Activated CD4-positive, alpha-beta memory T cell treated with anti-CD3 and anti-CD28 coated beads, Interleukin-2, amount 10 ng/mL, durations not matched to agents 7 days and 5 days (primary cell): ENCODE data around the gene GMEB2. TPM values are rescaled to one million over a fixed set of nuclear protein-coding genes. Genes with fewer than 3 reads are reported as not detected.
"Not testable (repeated sequence)": the region's sequence is repeated elsewhere in the genome, so short reads cannot be mapped to it uniquely, and the experiment has no call there.

Experiments used
- CTCF ChIA-PET: fragments of 350-600 bp; sonication (Branson Sonifier 250); formaldehyde crosslinking; loops from one replicate; lab custom pipeline; 2021; ENCODE audit warnings: antibody characterized with exemption, inconsistent platforms; lab: Charles Lee
- POLR2A ChIA-PET: fragments of 350-600 bp; sonication (Branson Sonifier 250); formaldehyde crosslinking; loops from one replicate; lab custom pipeline; 2021; ENCODE audit warnings: antibody characterized with exemption; lab: Charles Lee
- DNase-seq: peaks from one replicate; pipeline ENCODE4 v3.0.0-alpha.2; 2020
- H3K27ac Mint-ChIP-seq: one replicate; pipeline ENCODE4 v1.8.0; 2021; ENCODE audit warnings: mild to moderate bottlenecking, mixed read lengths
- H3K27me3 Mint-ChIP-seq: one replicate; pipeline ENCODE4 v1.8.0; 2021; ENCODE audit warnings: mixed read lengths
- H3K36me3 Mint-ChIP-seq: one replicate; pipeline ENCODE4 v1.8.0; 2021; ENCODE audit warnings: low read depth, mixed read lengths
- H3K4me1 Mint-ChIP-seq: one replicate; pipeline ENCODE4 v1.8.0; 2021; ENCODE audit warnings: mixed read lengths
- H3K4me3 Mint-ChIP-seq: one replicate; pipeline ENCODE4 v1.8.0; 2021; ENCODE audit warnings: mild to moderate bottlenecking, mixed read lengths
- H3K9me3 Mint-ChIP-seq: one replicate; pipeline ENCODE4 v1.8.0; 2021; ENCODE audit warnings: mixed read lengths
- total RNA-seq, 2 experiments: library from RNA; stranded (reverse); gene quantifications; one replicate each; pipeline ENCODE4 v1.2.3, GENCODE V29; 2021

The GMEB2 gene
- total RNA-seq, 2 experiments from 2014 or later: 17.9 to 18.5 TPM

DNA sequence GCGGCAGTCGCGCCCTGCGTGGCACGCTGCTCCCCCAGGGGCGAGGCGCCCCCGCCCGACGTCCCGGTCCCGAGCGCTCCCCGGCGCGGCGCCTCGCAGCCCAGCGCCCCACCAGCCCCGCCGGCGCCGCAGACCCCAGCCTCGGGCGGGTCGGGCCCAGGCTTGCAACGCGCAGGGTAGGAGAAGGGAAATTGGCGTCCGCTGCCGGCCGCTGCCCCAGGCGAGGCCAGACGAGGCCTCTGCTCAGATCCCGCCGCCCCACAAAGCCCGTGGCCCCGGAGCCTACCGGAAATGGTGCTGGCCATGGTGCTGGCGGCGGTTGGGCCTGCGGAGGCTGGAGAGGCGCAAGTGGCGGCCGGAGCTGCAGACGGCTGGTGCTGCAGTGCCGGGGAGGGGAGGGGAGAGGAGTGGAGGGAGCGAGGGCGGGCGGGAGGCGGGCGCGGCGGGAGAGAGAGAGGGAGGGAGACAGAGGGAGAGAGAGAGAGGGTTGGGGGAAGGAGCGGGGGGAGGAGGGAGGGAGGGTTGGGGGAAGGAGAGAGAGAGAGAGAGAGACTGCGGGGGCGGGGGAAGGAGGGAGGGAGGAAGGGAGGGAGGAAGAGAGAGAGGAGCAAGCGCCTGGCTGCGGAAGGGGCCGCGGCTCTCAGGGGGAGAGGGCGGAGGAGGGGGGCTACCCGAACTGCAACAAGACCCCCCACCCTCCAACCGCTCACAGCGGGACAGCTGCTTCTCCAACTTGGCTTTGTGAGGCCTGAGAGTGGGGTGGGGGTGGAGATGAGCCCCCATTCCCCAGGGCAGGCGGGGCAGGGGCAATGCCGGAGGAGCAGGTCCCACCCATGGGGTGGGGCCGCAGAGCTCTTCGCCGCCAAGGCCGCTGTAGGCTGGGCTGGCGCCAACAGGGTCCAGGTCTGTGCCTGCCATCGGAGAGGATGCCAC, 26.4 kb upstream of the GMEB2 start, which contains the start of gene STMN3:
TSS of gene STMN3 (minus strand) at position 384 of the 933 bp plus-strand sequence. CDS start at position 305, 79 bp downstream.
- H3K4me3 Mint-ChIP-seq: peak within 1 kb of the TSS; percentile 63

DNA sequence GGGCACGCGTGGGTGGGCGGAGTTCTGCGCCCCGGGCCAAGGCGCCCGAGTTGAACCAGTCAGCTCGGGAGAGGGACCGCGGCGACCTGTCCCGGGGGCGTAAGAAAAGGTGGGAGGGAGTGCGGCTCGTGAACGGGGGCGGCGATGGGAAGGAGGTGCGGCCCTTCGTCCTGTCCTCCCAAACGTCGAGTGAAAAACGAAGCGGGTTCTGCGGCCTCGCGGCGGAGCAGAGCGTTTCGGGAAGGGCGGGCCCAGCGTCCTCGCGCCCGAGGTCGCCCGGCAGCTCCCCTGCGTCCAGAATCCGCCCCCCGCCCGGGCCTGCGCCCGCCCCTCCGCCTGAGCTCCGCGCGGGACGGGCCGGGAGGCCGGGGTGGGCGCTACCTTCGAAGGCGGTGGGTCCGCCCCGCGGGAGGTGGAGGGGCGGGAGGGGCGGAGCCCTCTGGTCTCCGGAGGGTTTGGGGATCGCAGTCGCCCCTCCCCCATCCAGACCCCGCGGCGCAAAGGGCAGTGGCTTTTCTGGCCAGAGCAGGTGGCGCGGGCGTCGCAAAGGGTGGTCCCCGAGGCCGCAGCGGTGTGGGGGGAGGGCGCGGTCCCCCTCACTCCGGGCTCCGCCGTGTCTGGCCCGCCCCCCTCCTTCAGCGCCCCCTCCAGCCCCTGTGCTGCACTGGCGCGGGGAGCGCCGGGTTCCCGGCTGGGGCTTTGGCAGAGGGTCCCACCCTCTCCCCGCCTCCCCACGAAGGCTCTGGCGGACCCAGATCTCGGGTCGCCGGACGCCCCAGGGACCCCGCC, 25.5 kb upstream of the GMEB2 start:
- peaks cover 18% of the 10 kb centered on the region for H3K4me1 Mint-ChIP-seq
- DNase-seq: no peak
- H3K4me3 Mint-ChIP-seq: peak overlapping the region; percentile 4
- no peak overlapping the region for H3K27ac Mint-ChIP-seq
- ChIA-PET CTCF (interaction anchor here (1.1 kb wide), 1 partner anchor 11 kb away, joined by 5 read pairs; no protein-coding TSS in a partner anchor), POLR2A (interaction anchor here (1.0 to 2.1 kb wide), 6 partner anchors 10 to 115 kb away, joined by 3 to 11 read pairs (median 6); partner anchors contain the start of genes GMEB2 and PTK6)
- peaks cover 12% of the 10 kb centered on the region for H3K27me3 Mint-ChIP-seq
- H3K36me3 Mint-ChIP-seq: no peaks in the 10 kb centered on the region
- no peaks in the 10 kb centered on the region for H3K9me3 Mint-ChIP-seq

More for the DNA sequence above, 26.4 kb upstream of the GMEB2 start, which contains the start of gene STMN3:
- Mint-ChIP-seq H3K4me1 (peaks cover 24% of the 10 kb centered on the region), H3K27me3 (peaks cover 12% of the 10 kb centered on the region), H3K27ac (no peak within 1 kb of the TSS), H3K9me3 (no peaks in the 10 kb centered on the region), H3K36me3 (peaks cover 2% of the 10 kb centered on the region)
- POLR2A ChIA-PET: interaction anchor here (0.9 to 2.1 kb wide), 6 partner anchors 11 to 132 kb away, joined by 3 to 11 read pairs (median 5); partner anchors contain the start of genes GMEB2 and PTK6
- CTCF ChIA-PET: interaction anchor here (1.3 kb wide), 1 partner anchor 12 kb away, joined by 4 read pairs; no protein-coding TSS in a partner anchor
- peak; percentile 79 for DNase-seq

DNA sequence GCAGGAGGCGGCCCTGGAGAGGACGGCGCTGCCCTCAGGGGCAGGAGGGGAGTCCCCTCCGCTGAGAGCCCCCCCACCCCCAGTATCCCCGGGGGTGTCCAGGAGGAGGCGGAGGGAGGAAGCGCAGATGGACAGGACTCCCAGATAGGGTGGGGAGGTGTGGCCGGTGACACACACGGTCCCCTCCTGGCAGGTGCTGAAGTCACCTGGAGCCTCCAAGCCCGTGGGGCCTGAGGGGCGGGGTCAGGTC, 25.0 kb upstream of the GMEB2 start:
- H3K9me3 Mint-ChIP-seq: no peaks in the 10 kb centered on the region
- POLR2A ChIA-PET: interaction anchor here (1.7 to 2.1 kb wide), 2 partner anchors 10 to 24 kb away, joined by 5 to 11 read pairs; partner anchors contain the start of gene GMEB2
- CTCF ChIA-PET: interaction anchor here (1.1 kb wide), 1 partner anchor 10 kb away, joined by 5 read pairs; no protein-coding TSS in a partner anchor
- no peaks in the 10 kb centered on the region for H3K36me3 Mint-ChIP-seq
- H3K4me3 Mint-ChIP-seq: peak overlapping the region; percentile 58
- peaks cover 12% of the 10 kb centered on the region for H3K27me3 Mint-ChIP-seq
- no peak overlapping the region for H3K27ac Mint-ChIP-seq
- DNase-seq: no peak
- peaks cover 16% of the 10 kb centered on the region for H3K4me1 Mint-ChIP-seq

DNA sequence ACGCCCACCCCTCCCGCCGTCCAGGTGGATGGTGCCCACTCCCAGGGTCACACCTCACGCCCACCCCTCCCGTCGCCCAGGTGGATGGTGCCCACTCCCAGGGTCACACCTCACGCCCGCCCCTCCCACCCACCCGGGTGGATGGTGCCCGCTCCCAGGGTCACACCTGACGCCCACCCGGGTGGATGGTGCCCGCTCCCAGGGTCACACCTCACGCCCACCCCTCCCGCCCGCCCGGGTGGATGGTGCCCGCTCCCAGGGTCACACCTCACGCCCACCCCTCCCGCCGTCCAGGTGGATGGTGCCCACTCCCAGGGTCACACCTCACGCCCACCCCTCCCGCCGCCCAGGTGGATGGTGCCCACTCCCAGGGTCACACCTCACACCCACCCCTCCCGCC, 23.6 kb upstream of the GMEB2 start:
- CTCF ChIA-PET, H3K9me3 Mint-ChIP-seq, H3K27ac Mint-ChIP-seq, H3K36me3 Mint-ChIP-seq, DNase-seq, H3K4me3 Mint-ChIP-seq: not testable (repeated sequence)
- peaks cover 16% of the 10 kb centered on the region for H3K4me1 Mint-ChIP-seq
- H3K27me3 Mint-ChIP-seq: peaks cover 12% of the 10 kb centered on the region
- POLR2A ChIA-PET: interaction anchor here (1.7 kb wide), 1 partner anchor 23 kb away, joined by 5 read pairs; the partner anchor contains the start of gene GMEB2

DNA sequence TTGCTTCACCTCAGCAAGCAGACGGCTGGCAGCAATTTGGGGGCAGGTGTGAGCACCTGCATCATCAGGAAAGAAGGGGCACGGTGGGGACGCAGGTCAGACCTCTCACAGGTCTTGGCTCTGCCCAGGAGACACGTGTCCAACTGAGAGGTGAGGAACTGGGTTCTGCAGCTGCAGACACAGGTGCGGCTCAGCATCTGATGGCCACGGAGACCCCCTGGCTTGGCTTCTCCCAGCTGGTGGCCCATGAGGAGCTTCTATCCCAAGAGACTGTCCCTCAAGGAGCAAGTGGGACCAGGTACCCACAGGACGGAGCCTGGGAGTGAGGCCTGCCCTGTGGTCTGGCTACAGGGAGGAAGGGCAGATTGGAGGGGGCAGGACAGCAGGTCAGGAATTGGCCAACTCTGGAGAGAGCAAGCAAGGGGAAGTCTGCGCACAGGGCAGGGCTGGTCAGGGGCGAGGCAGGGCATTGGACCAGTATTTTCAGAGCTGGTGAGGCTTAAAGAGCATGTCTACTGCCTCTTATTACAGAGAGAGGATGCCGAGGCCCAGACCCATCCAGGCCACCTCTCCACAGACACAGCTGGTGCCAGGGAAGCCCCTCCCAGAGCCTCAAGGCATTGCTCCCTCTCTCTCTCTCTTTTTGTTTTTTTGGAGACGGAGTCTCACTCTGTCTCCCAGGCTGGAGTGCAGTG, 22.1 kb upstream of the GMEB2 start:
- Mint-ChIP-seq H3K4me1 (peaks cover 9% of the 10 kb centered on the region), H3K4me3 (no peak overlapping the region), H3K9me3 (no peaks in the 10 kb centered on the region), H3K36me3 (no peaks in the 10 kb centered on the region), H3K27ac (no peak overlapping the region), H3K27me3 (peaks cover 13% of the 10 kb centered on the region)
- no peak for DNase-seq
- POLR2A ChIA-PET: interaction anchor here (0.7 to 1.2 kb wide), 2 partner anchors 9 kb away, joined by 3 read pairs; partner anchors contain the start of gene RTEL1
- CTCF ChIA-PET: no interaction called here

DNA sequence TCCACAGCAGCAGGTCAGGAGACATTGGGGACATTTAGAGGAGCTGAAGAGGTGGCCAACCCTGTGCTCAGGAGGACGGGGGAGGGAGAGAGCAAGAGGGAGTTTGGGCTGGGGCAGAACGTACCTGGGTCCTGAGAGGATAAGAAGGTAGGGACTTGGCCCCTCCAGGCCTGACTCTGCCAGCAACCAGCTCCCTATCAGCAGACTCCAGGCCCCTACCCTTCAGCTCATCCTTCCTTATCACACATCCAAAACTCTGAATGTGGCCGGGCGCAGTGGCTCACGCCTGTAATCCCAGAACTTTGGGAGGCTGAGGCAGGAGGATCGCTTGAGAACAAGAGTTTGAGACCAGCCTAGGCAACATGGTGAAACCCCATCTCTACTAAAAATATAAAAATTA, 21.3 kb upstream of the GMEB2 start:
- CTCF ChIA-PET: no interaction called here
- Mint-ChIP-seq H3K27ac (no peak overlapping the region), H3K9me3 (no peaks in the 10 kb centered on the region), H3K36me3 (no peaks in the 10 kb centered on the region), H3K4me3 (no peak overlapping the region), H3K4me1 (peaks cover 10% of the 10 kb centered on the region), H3K27me3 (peaks cover 12% of the 10 kb centered on the region)
- DNase-seq: no peak
- POLR2A ChIA-PET: interaction anchor here (1.2 kb wide), 1 partner anchor 10 kb away, joined by 3 read pairs; the partner anchor contains the start of gene RTEL1

DNA sequence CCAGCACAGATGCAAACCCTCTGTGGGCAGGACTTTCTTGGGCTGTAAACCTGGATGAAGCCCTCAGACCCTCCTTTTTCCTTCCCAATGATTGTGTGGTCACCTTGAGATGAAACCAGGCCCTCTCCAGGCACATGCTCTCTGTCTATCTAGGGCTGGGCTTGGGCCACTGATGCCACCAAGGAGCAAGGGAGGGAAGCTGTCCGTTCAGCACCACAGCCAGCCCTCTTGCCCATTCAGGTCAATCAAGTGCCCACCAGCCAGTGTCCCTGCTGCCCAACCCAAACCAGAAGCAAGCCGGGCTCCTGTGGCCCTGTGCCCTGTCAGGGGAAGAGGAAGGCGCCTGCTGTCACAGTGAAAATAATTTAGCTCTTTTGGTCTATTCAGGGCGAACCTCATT, 18.3 kb upstream of the GMEB2 start:
- Mint-ChIP-seq H3K9me3 (no peaks in the 10 kb centered on the region), H3K27ac (no peak overlapping the region), H3K27me3 (peaks cover 3% of the 10 kb centered on the region), H3K4me1 (peaks cover 7% of the 10 kb centered on the region), H3K4me3 (no peak overlapping the region), H3K36me3 (no peaks in the 10 kb centered on the region)
- ChIA-PET CTCF (no interaction called here), POLR2A (interaction anchor here (1.1 to 1.7 kb wide), 2 partner anchors 13 to 18 kb away, joined by 5 to 7 read pairs; partner anchors contain the start of genes GMEB2 and RTEL1)
- DNase-seq: no peak

DNA sequence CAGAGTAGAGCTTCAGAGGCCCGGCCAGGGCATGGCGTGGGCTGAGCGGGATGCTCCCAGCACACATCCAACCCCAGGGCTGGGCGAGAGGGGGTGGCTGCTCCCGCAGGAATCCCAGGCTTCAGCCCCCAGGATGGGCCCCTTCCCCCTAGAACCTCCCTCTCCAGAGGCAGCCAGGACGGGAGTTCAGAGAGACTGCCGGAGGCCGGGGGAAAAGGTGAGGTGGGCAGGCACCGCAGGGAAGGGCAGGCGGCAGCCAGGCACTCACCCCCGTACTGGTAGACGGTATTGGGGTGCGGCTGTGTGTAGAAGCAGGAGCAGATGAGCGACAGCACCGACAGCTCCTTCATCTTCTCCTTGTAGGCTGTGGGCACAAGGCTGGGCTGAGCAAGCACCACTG, 17.0 kb upstream of the GMEB2 start:
- Mint-ChIP-seq H3K9me3 (no peaks in the 10 kb centered on the region), H3K27ac (no peak overlapping the region), H3K4me1 (peaks cover 16% of the 10 kb centered on the region), H3K4me3 (peak overlapping the region; percentile 24), H3K27me3 (peaks cover 3% of the 10 kb centered on the region), H3K36me3 (peaks cover 7% of the 10 kb centered on the region)
- no peak for DNase-seq
- ChIA-PET POLR2A (interaction anchor here (0.9 to 3.6 kb wide), 2 partner anchors 9 to 14 kb away, joined by 3 to 18 read pairs; partner anchors contain the start of gene RTEL1), CTCF (interaction anchor here (2.9 kb wide), 1 partner anchor 13 kb away, joined by 22 read pairs; the partner anchor contains the start of gene RTEL1)

DNA sequence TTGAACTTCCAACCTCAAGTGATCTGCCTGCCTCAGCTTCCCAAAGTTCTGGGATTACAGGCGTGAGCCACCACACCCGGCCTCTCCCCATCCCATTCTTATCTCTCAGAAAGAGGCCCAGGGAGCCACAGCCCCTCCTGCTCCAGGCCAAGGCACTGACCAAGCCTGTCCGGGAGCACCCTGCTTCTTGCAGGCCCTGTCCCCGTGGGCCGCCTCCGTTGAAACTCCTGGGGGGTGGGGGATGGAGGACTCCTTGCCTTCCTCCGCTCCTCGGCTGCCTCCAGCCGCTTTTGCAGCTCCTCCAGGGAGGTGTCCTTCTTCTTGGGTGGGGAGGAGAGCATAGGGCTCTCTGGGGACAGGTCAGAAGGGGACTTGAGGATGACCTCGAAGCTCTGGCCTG, 16.6 kb upstream of the GMEB2 start:
- ChIA-PET CTCF (interaction anchor here (2.9 kb wide), 1 partner anchor 14 kb away, joined by 22 read pairs; the partner anchor contains the start of gene RTEL1), POLR2A (interaction anchor here (0.9 to 3.6 kb wide), 2 partner anchors 8 to 15 kb away, joined by 3 to 18 read pairs; partner anchors contain the start of gene RTEL1)
- H3K27me3 Mint-ChIP-seq: peaks cover 3% of the 10 kb centered on the region
- peak overlapping the region; percentile 55 for H3K4me3 Mint-ChIP-seq
- no peak overlapping the region for H3K27ac Mint-ChIP-seq
- peaks cover 7% of the 10 kb centered on the region for H3K36me3 Mint-ChIP-seq
- peaks cover 18% of the 10 kb centered on the region for H3K4me1 Mint-ChIP-seq
- no peaks in the 10 kb centered on the region for H3K9me3 Mint-ChIP-seq
- DNase-seq: no peak

DNA sequence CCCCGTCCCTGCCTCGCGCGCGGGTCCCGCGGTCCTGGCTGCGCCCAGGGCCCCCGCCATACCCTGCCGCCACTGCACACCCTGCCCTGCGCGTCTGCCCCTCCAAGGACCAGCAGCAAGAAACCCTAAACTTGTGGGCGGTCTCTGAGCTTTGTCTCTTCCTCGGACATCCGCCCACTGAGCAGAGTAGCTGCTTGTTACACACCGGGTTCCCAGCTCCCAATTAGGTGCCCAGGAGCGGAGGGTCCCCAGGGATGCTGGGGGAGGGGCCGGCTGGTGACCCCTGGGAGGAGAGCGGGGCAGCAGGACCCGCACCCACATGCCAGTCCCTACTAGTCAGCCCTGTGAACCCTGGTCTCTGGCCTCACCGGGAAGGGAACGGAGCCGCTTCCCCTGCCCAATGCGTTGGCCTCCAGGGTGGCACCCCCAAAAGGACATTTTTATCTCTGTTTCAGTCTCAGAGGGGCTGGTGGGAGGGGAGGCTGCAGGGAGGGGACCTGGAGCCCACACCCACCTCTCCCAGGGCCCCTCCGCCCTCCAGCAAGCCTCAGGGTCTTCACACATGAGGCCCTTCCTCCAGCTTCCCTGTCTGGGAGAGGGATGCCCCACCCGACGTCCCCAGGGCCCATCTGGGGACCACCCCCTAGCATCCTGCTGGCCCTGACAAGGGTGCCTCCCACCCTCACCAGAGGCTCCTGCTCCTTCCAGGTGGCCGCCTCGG, 15.8 kb upstream of the GMEB2 start:
- no peak for DNase-seq
- Mint-ChIP-seq H3K4me3 (peak overlapping the region; percentile 55), H3K27ac (peak overlapping the region; percentile 63), H3K36me3 (peaks cover 10% of the 10 kb centered on the region), H3K27me3 (peaks cover 3% of the 10 kb centered on the region), H3K4me1 (peaks cover 25% of the 10 kb centered on the region), H3K9me3 (no peaks in the 10 kb centered on the region)
- ChIA-PET POLR2A (interaction anchor here (1.4 to 8.4 kb wide), 12 partner anchors 9 to 338 kb away, joined by 4 to 282 read pairs (median 12); partner anchors contain the start of genes ARFRP1, GMEB2, HELZ2 and PPDPF), CTCF (interaction anchor here (1.1 to 2.9 kb wide), 11 partner anchors 15 to 221 kb away, joined by 5 to 28 read pairs (median 8); partner anchors contain the start of genes GMEB2, HELZ2, PTK6 and RTEL1)
